Effector CD4-positive, alpha-beta T cell (primary cell): ENCODE measurements around the gene PSENEN.
A peak's percentile ranks its signal among the peaks of the same experiment; 100 is the strongest.
"Not testable (repeated sequence)": the region's sequence is repeated elsewhere in the genome, so short reads cannot be mapped to it uniquely, and the experiment has no call there.

Experiments used
- DNase-seq: peaks from one replicate; pipeline ENCODE4 v3.0.0-alpha.2; 2020

Gene PSENEN

DNA sequence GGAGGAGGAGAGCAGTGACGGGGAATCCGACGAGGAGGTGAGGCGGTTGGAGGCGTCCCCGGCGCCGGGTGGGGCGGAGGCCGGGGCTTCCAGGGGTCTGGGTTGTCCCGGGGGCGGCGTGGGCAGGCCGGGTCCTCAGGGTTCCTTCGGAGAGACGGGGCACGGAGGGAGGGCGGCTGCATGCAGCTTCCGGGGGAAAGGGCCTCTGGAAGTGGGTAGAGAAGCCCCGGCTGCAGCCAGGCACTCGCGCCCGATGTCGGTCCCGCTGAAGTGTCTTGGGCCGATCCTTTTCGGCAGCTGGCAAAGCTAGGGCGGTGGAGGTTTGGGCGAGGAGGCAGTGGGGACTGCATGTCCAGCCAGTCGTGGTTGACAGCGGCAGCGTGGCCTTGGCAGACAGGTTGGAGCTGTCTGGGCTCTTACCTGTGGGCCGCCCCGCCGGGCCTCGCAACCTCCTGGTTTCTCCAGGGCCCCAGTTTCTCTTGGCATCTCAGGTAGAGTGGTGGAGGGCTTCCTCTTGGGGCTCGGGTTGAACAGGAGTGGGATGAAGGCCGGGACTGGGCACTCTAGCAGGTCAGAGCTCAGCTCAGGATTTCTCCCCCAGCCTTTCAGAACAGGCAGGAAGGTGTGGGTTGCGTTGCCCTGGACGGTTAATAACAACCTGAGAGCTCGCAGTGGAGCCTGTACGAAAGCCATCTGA is 27.0 kb upstream of the PSENEN start:
- DNase-seq = peak; percentile 27

DNA sequence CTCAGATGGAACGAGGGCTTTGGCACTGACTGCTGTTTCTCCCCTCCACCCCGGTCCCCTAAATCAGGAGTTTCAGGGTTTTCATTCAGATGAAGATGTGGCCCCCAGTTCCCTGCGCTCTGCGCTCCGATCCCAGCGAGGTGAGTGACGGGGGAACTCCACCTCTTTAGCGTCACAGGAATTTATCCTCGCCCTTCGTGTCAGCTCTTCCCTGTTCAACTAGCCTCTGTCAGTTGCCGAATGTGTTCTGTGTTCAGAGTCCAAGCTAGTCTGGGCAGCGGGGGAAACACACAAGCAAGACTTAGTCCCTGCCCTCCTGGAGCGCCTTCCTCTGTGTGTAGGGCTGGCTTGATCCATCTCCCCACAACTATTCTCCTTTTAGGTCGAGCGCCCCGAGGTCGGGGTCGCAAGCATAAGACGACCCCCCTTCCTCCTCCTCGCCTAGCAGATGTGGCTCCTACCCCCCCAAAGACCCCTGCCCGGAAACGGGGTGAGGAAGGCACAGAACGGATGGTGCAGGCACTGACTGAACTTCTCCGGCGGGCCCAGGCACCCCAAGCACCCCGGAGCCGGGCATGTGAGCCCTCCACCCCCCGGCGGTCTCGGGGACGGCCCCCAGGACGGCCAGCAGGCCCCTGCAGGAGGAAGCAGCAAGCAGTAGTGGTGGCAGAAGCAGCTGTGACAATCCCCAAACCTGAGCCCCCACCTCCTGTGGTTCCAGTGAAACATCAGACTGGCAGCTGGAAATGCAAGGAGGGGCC is 25.9 kb upstream of the PSENEN start:
- no peak for DNase-seq

DNA sequence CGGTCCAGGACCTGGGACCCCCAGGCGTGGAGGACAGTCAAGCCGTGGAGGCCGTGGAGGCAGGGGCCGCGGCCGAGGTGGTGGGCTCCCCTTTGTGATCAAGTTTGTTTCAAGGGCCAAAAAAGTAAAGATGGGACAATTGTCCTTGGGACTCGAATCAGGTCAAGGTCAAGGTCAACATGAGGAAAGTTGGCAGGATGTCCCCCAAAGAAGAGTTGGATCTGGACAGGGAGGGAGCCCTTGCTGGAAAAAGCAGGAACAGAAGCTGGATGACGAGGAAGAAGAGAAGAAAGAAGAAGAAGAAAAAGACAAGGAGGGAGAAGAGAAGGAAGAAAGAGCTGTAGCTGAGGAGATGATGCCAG is 25.3 kb upstream of the PSENEN start:
- no peak for DNase-seq

DNA sequence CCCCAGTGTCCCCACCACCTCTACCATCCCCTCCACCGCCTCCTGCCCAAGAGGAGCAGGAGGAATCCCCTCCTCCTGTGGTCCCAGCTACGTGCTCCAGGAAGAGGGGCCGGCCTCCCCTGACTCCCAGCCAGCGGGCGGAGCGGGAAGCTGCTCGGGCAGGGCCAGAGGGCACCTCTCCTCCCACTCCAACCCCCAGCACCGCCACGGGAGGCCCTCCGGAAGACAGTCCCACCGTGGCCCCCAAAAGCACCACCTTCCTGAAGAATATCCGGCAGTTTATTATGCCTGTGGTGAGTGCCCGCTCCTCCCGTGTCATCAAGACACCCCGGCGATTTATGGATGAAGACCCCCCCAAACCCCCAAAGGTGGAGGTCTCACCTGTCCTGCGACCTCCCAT is 24.8 kb upstream of the PSENEN start:
- DNase-seq = no peak

DNA sequence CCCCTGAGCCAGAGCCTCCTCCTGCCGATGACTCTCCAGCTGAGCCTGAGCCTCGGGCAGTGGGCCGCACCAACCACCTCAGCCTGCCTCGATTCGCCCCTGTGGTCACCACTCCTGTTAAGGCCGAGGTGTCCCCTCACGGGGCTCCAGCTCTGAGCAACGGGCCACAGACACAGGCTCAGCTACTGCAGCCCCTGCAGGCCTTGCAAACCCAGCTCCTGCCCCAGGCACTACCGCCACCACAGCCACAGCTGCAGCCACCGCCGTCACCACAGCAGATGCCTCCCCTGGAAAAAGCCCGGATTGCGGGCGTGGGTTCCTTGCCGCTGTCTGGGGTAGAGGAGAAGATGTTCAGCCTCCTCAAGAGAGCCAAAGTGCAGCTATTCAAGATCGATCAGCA is 24.1 kb upstream of the PSENEN start:
- no peak for DNase-seq

DNA sequence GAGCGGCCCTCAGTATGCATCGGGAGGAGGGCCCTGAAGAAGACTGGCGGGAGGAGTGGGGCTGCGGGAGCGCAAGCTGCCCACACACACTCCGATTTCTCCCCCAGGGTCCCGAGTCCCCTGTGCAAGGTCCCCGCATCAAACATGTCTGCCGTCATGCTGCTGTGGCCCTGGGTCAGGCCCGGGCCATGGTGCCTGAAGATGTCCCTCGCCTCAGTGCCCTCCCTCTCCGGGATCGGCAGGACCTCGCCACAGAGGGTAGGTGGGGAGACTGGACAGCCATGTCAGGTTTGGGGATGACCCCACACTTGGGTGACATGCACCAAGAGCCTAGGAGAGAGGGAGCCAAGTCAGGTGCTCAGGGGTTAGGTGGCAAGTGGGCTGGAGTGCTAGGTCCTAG is 23.0 kb upstream of the PSENEN start:
- DNase-seq = no peak

DNA sequence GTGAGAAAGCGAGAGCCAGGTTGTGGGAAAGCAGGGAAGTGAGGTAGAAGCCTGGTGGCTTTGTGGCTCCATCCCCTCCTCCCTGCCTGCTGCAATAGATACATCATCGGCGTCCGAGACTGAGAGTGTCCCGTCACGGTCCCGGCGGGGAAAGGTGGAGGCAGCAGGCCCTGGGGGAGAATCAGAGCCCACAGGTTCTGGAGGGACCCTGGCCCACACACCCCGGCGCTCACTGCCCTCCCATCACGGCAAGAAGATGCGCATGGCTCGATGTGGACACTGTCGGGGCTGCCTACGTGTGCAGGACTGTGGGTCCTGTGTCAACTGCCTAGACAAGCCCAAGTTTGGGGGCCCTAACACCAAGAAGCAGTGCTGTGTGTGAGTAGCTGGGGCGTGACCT is 22.6 kb upstream of the PSENEN start:
- DNase-seq = no peak

DNA sequence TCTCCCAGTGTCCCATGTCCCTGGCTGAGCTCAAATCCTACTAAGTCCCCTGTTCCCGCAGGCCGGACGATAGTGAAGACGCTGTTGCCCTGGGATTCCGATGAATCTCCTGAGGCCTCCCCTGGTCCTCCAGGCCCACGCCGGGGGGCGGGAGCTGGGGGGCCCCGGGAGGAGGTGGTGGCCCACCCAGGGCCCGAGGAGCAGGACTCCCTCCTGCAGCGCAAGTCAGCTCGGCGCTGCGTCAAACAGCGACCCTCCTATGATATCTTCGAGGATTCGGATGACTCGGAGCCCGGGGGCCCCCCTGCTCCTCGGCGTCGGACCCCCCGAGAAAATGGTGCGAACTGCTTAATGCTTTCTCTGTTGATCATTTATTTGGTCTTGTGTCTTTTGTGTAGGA is 21.8 kb upstream of the PSENEN start:
- DNase-seq = no peak

DNA sequence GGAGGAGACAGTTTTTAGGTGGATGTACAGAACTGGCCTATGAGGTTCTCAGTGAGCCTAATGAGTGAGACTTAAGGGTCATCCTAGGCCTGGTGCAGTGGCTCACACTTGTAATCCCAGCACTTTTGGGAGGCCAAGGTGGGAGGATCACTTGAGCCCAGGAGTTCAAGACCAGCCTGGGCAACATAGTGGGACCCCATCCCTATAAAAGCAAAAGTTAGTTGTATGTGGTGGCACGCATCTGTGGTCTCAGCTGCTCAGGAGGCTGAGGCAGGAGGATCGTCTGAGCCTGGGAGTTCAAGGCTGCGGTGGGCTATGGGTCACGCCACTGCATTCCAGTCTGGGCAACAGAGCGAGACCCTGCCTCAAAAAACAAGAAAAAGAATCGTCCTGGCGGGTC is 21.3 kb upstream of the PSENEN start:
- not testable (repeated sequence) for DNase-seq

DNA sequence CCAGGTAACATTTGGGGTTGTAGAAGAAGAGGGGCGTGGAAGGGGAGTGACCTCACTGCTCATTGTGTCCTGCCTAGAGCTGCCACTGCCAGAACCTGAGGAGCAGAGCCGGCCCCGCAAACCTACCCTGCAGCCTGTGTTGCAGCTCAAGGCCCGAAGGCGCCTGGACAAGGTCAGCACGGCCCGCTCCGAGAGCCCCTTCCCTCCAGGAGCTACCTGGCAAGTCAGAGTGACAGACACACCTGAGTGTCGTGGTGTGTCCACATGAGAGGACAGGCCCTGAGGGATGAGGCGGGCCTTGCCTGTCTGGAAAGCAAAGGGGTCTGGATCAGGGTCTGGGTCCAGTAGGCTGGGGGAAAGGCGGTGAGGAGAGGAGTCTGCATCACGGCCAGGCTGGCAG is 20.9 kb upstream of the PSENEN start:
- DNase-seq = no peak

DNA sequence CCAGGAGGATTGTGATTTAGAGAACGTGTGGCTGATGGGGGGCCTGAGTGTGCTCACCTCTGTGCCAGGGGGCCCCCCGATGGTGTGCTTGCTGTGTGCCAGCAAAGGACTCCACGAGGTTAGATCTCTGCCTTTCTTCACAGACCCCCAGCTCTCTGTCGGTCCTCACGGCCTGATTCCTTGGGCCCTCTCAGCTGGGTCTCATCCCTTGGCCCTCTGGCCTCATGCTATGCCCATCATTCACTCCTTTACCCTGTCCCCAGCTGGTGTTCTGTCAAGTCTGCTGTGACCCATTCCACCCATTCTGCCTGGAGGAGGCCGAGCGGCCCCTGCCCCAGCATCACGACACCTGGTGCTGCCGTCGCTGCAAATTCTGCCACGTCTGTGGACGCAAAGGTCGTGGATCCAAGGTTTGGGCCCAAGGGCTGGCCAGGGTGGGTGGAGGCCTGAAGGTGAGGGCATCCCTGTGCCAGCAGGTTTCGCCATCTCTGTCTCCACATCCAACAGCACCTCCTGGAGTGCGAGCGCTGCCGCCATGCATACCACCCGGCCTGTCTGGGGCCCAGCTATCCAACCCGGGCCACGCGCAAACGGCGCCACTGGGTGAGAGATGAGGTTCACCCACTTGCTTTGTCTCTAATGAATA is 20.1 kb upstream of the PSENEN start:
- no peak for DNase-seq

DNA sequence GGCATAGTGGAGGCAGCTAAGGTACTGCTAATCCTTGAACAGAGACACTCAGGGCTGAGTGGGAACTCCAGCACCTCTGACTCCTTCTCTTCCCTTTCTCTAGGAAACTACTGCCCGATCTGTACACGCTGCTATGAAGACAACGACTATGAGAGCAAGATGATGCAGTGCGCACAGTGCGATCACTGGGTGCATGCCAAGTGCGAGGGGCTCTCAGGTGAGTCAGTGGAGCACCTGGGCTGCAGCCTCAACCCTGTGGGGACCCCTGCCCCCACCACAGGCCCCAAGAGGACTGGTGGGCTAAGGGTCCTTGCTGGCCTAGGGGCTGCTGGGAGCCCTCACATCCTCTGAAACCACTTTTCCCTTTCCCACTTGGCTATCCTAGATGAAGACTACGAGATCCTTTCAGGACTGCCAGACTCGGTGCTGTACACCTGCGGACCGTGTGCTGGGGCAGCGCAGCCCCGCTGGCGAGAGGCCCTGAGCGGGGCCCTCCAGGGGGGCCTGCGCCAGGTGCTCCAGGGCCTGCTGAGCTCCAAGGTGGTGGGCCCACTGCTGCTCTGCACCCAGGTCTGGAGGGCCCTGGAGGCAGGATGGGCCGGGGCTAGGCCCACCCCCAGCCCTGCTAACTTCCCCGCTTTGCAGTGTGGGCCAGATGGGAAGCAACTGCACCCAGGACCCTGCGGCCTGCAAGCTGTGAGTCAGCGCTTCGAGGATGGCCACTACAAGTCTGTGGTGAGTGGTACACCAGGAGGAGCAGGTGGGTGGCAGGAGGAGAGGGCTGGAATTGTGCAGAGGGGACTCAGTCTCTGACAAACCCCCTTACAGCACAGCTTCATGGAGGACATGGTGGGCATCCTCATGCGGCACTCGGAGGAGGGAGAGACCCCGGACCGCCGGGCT is 18.1 kb upstream of the PSENEN start:
- no peak for DNase-seq

DNA sequence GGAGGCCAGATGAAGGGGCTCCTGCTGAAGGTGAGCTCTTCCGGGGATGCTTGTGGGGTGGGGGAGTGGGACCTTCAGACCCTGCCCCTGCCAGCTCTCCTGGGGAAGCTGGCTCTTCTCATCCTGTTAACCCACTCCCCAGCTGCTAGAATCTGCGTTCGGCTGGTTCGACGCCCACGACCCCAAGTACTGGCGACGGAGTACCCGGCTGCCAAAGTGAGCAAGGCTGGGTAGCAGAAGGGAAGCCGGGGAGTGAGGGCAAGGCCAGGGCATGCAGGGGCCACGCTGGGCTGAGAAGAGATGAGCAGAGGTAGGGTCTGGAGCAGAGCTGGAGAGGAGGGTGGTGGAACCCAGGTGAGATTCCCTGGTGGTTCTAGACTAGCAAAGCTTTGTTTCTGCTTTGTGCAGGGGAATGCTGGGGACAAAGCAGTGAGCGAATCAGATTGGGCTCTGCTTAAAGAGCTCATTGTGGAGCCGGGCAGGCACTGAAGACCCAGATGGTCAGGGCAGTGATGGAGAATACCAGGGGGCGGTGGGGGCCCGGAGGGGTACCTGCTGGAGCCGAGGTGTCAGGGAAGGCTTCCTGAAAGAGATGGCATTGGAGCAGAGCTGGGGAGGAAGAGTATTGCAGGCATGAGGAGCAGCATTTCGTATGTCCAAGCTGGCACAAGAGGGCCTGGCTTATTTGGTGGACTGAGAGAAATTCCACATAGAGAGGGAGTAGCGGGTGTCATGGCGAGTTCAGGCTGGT is 17.3 kb upstream of the PSENEN start:
- no peak for DNase-seq

DNA sequence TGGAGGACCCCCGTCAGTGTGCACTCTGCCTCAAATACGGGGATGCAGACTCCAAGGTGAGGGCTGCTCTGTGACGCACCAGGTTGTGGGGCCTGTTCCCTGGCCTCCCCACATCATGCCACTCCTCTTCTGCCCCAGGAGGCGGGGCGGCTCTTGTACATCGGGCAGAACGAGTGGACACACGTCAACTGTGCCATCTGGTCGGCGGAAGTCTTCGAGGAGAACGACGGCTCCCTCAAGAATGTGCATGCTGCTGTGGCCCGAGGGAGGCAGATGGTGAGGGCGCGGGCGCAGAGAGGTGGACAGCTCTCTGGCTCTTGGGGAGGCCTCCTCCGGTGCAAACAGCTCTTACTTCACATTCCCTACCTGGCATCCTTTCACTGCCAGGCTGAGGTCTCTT is 16.4 kb upstream of the PSENEN start:
- DNase-seq = no peak

DNA sequence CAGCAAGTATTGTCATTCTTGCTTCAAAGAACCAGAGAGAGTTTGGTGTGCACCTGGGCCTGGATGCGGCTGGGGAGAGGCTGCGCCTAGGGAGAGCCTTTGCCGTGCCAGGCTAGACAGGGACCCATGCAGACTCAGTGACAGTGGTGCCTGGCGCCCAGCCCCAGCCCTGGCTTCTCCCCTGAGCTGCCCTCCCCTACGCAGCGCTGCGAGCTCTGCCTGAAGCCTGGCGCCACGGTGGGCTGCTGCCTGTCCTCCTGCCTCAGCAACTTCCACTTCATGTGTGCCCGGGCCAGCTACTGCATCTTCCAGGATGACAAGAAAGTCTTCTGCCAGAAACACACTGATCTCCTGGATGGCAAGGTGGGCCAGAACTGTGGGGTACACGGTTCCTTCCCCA is 15.7 kb upstream of the PSENEN start:
- DNase-seq = no peak

DNA sequence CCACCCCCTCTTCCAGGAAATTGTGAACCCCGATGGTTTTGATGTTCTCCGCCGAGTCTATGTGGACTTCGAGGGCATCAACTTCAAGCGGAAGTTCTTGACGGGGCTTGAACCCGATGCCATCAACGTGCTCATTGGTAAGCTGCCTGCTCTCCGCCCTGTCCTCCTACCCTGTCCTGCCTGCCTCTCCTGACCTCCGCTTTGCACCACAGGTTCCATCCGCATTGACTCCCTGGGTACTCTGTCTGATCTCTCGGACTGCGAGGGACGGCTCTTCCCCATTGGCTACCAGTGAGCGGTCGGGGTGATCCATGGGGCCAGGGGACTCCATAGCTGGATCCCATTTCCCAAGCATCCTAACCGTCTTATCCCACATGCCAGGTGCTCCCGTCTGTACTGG is 15.1 kb upstream of the PSENEN start:
- DNase-seq = no peak

DNA sequence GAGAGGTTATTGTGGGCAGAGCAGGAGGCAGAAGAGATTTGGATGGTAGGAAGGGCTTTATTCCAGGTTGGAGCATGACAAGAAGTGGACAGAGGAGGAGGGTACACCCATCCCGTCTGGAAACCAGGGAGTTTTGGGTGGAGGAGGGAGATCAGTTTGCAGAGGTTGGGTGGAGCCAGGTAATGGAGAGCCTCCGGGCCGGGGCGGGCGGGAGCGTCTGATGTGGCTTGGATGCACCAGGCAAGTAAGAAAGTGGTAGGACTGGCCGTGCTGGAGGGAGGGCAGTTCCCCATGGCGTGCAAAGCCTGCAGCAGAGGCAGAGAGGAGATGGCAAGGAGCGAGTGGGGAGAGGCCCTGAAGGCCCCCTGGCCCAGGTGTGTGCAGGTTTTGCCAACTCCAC is 14.1 kb upstream of the PSENEN start:
- DNase-seq = no peak

DNA sequence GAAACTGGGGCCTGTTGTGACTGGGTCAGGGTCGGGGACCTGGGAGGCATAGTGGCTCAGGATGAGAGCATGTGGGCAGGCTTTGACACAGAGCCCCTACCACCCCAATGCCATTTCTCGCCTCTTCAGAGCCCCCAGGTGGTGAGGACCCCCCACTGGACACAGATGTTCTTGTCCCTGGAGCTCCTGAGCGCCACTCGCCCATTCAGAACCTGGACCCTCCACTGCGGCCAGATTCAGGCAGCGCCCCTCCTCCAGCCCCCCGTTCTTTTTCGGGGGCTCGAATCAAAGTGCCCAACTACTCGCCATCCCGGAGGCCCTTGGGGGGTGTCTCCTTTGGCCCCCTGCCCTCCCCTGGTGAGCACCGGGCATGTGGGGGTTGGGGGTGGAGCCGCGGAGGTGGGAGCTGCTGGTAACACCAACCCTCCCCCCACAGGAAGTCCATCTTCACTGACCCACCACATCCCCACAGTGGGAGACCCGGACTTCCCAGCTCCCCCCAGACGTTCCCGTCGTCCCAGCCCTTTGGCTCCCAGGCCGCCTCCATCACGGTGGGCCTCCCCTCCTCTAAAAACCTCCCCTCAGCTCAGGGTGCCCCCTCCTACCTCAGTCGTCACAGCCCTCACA is 13.6 kb upstream of the PSENEN start:
- DNase-seq = no peak

DNA sequence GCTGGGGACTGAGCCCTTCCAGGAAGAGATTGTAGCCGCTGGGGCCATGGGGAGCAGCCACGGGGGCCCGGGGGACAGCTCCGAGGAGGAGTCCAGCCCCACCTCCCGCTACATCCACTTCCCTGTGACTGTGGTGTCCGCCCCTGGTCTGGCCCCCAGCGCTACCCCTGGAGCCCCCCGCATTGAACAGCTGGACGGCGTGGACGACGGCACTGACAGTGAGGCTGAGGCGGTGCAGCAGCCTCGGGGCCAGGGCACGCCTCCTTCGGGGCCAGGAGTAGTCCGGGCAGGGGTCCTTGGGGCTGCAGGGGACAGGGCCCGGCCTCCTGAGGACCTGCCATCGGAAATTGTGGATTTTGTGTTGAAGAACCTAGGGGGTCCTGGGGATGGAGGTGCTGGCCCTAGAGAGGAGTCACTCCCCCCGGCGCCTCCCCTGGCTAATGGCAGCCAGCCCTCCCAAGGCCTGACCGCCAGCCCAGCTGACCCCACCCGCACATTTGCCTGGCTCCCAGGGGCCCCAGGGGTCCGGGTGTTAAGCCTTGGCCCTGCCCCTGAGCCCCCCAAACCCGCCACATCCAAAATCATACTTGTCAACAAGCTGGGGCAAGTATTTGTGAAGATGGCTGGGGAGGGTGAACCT is 12.8 kb upstream of the PSENEN start:
- no peak for DNase-seq

DNA sequence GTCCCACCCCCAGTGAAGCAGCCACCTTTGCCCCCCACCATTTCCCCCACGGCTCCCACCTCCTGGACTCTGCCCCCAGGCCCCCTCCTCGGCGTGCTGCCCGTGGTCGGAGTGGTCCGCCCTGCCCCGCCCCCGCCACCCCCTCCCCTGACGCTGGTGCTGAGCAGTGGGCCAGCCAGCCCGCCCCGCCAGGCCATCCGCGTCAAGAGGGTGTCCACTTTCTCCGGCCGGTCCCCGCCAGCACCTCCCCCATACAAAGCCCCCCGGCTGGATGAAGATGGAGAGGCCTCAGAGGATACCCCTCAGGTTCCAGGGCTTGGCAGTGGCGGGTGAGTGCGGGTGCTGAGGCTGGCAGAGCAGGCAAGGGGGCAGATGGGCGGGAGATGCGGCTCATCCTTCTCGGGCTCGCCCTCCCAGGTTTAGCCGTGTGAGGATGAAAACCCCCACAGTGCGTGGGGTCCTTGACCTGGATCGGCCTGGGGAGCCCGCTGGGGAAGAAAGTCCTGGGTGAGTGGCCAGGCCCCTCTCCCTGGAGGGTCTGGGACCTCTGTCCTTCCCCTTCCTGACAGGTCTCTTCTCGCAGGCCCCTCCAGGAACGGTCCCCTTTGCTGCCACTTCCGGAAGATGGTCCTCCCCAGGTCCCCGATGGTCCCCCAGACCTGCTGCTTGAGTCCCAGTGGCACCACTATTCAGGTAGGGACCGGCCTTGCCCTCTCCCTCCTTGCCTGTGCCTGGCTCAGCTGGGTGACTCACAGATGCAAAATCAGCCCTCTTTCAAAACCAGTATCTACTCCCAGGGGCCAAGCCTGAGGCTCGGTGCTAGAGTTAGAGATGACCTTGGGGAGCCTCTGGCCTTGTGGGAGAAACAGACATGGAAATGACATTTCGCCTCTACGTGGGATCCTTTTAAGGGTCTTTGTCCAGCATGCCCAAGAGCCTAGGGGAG is 12.0 kb upstream of the PSENEN start:
- no peak for DNase-seq
